HL-60 (cell line): Measurements from ENCODE around the gene BEND2.

Source experiments
- DNase-seq, 2 experiments: peaks; one replicate each; pipeline ENCODE4 v3.0.0-alpha.2; 2010 to 2020; ENCODE audit warnings: low read depth in 1 of 2, low spot score in 1 of 2
- H3K27ac ChIP-seq: fragments of 250-450 bp; sonication (Bioruptor Pico); replicated peaks from 2 replicates; pipeline ENCODE4 v1.5.1; 2020; ENCODE audit warnings: mild to moderate bottlenecking, moderate library complexity
- H3K27me3 ChIP-seq: fragments of 250-450 bp; sonication (Bioruptor Pico); 2 replicates; pipeline ENCODE4 v1.5.1; 2021; ENCODE audit warnings: mild to moderate bottlenecking, moderate library complexity; ENCODE audit not compliant: insufficient read depth, poor library complexity, severe bottlenecking
- H3K4me3 ChIP-seq: replicated peaks from 2 replicates; pipeline ENCODE4 v1.5.1; 2011; ENCODE audit warnings: mild to moderate bottlenecking, control low read depth, low read length; ENCODE audit not compliant: insufficient read depth
- GABPA ChIP-seq: IDR thresholded peaks from 2 replicates; pipeline ENCODE4 v1.6.1; 2012; ENCODE audit warnings: low read depth
- POLR2AphosphoS5 ChIP-seq: IDR thresholded peaks from 2 replicates; pipeline ENCODE4 v1.6.1; 2012; ENCODE audit warnings: low read depth
- SPI1 ChIP-seq: IDR thresholded peaks from 2 replicates; pipeline ENCODE4 v1.6.1; 2012; ENCODE audit warnings: low read depth, mild to moderate bottlenecking, borderline replicate concordance
- TF ChIP-seq, protein P1 (sequence below): IDR thresholded peaks from 2 replicates; pipeline ENCODE4 v1.6.1; 2012; ENCODE audit warnings: low read depth; ENCODE audit not compliant: insufficient replicate concordance
- TF ChIP-seq, protein P2 (sequence below): IDR thresholded peaks from one replicate; pipeline ENCODE4 v1.5.1; 2011; ENCODE audit warnings: low read length, control low read depth, inconsistent platforms; ENCODE audit not compliant: insufficient read depth

Gene BEND2

DNA sequence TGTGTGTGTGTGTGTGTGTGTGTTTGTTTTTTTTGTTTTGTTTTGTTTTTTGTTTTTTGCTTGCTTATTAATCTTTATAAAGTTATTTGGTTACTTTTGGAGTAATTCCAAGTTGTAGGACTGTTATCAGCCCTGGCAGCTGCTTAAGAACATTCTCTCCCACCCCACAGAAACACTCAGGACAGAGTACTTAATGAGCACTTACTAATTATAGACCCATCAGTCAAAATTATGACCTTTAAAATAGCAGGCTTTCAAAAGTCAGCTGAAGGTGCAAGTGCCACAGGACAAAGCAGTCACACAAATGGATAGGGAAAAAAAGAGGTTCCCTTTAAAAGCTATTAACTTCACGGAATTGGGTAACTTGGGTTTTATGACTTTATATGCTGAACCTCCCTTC is 69.0 kb downstream of the BEND2 start:
- TF ChIP-seq, protein P1, sequence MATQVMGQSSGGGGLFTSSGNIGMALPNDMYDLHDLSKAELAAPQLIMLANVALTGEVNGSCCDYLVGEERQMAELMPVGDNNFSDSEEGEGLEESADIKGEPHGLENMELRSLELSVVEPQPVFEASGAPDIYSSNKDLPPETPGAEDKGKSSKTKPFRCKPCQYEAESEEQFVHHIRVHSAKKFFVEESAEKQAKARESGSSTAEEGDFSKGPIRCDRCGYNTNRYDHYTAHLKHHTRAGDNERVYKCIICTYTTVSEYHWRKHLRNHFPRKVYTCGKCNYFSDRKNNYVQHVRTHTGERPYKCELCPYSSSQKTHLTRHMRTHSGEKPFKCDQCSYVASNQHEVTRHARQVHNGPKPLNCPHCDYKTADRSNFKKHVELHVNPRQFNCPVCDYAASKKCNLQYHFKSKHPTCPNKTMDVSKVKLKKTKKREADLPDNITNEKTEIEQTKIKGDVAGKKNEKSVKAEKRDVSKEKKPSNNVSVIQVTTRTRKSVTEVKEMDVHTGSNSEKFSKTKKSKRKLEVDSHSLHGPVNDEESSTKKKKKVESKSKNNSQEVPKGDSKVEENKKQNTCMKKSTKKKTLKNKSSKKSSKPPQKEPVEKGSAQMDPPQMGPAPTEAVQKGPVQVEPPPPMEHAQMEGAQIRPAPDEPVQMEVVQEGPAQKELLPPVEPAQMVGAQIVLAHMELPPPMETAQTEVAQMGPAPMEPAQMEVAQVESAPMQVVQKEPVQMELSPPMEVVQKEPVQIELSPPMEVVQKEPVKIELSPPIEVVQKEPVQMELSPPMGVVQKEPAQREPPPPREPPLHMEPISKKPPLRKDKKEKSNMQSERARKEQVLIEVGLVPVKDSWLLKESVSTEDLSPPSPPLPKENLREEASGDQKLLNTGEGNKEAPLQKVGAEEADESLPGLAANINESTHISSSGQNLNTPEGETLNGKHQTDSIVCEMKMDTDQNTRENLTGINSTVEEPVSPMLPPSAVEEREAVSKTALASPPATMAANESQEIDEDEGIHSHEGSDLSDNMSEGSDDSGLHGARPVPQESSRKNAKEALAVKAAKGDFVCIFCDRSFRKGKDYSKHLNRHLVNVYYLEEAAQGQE, result no peak
- TF ChIP-seq POLR2AphosphoS5 (no peak), SPI1 (no peak), GABPA (no peak)
- TF ChIP-seq, protein P2, sequence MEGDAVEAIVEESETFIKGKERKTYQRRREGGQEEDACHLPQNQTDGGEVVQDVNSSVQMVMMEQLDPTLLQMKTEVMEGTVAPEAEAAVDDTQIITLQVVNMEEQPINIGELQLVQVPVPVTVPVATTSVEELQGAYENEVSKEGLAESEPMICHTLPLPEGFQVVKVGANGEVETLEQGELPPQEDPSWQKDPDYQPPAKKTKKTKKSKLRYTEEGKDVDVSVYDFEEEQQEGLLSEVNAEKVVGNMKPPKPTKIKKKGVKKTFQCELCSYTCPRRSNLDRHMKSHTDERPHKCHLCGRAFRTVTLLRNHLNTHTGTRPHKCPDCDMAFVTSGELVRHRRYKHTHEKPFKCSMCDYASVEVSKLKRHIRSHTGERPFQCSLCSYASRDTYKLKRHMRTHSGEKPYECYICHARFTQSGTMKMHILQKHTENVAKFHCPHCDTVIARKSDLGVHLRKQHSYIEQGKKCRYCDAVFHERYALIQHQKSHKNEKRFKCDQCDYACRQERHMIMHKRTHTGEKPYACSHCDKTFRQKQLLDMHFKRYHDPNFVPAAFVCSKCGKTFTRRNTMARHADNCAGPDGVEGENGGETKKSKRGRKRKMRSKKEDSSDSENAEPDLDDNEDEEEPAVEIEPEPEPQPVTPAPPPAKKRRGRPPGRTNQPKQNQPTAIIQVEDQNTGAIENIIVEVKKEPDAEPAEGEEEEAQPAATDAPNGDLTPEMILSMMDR, result no peak
- no peak overlapping the region for H3K4me3 ChIP-seq
- no peak overlapping the region for H3K27ac ChIP-seq
- DNase-seq, result no peak
- no peaks in the 10 kb centered on the region for H3K27me3 ChIP-seq

DNA sequence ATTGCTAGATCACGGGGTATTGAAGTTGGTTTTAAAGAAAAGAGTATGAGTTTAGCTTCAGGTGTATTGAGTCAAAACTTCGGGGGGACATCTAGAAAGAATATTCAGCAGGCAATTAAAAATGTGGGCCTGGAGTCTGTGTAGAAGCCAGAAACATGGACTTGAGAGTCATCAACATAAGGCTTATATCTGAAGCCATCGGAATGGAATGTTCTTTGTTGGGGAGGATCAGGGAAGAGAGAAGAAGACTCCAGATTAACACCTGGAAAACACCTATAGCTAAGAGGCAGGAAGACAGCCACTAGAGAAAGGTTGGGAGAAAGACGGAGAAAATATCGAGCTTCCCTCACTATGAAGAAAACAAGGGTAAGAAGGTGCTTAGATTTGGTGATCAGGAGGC is 69.5 kb downstream of the BEND2 start:
- Histone ChIP-seq H3K27ac (no peak overlapping the region), H3K27me3 (no peaks in the 10 kb centered on the region), H3K4me3 (no peak overlapping the region)
- no peak for TF ChIP-seq GABPA
- TF ChIP-seq, protein P2, result no peak
- TF ChIP-seq, protein P1, result no peak
- no peak for TF ChIP-seq POLR2AphosphoS5
- TF ChIP-seq SPI1, result no peak
- no peak for DNase-seq

DNA sequence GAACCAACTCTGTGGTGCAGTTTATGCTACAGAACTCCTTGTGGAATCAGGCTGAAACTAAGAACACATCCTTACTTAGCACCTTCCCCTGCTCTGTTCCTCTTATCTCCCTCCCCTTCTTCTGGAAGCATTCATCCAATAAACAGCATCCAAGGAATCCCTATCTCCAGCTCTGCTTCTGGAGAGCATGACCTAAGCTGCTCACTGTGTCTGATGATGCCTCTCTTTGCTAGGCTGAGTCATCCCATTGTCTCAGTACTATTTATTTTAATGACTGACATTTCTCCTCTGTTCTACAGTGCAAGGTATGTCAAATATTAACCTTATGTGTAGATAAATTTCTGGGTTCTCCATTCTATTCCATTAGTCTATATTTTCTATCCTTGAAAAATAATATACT is 71.2 kb downstream of the BEND2 start:
- no peak for DNase-seq
- Histone ChIP-seq H3K27me3 (no peaks in the 10 kb centered on the region), H3K27ac (no peak overlapping the region), H3K4me3 (no peak overlapping the region)
- TF ChIP-seq, protein P1, result no peak
- no peak for TF ChIP-seq GABPA
- TF ChIP-seq, protein P2, result no peak
- TF ChIP-seq SPI1, result no peak
- TF ChIP-seq POLR2AphosphoS5, result no peak
